OCI-LY7 (cell line): ENCODE measurements around the gene MCEE. TPM values are rescaled to one million over a fixed set of nuclear protein-coding genes. Genes with fewer than 3 reads are reported as not detected.

Experiments used
- BruUV-seq: library from RNA; stranded (reverse); fragments of 400-500 nt; replicated peaks from 2 replicates; lab custom pipeline; 2021; lab: Mats Ljungman, UMichigan
- CTCF ChIA-PET: fragments of 300-600 bp; sonication (Branson Sonifier 250); formaldehyde crosslinking; loops from one replicate; lab custom pipeline; 2022; ENCODE audit warnings: antibody characterized with exemption; ENCODE audit not compliant: unreplicated experiment; lab: Charles Lee
- POLR2A ChIA-PET: fragments of 300-600 bp; sonication (Branson Sonifier 250); formaldehyde crosslinking; loops from one replicate; lab custom pipeline; 2022; ENCODE audit warnings: antibody characterized with exemption; lab: Charles Lee
- DNase-seq: peaks from one replicate; pipeline ENCODE4 v3.0.0-alpha.2; 2015; ENCODE audit warnings: low spot score
- H2AFZ ChIP-seq: fragments of 200-600 bp; sonication (generic), shearing (Covaris generic); 2 replicates; pipeline ENCODE4 v1.6.1; 2014; ENCODE audit warnings: mild to moderate bottlenecking, antibody characterized with exemption, low read length, moderate library complexity
- H3K27ac ChIP-seq: fragments of 200-600 bp; sonication (generic); 2 replicates; pipeline ENCODE4 v1.5.1; 2014; ENCODE audit warnings: mixed run types, low read depth, mild to moderate bottlenecking, moderate library complexity, low read length, inconsistent platforms; ENCODE audit not compliant: poor library complexity, severe bottlenecking
- H3K36me3 ChIP-seq: fragments of 200-600 bp; sonication (generic); 2 replicates; pipeline ENCODE4 v1.6.1; 2014; ENCODE audit warnings: mild to moderate bottlenecking, antibody characterized with exemption, low read length, moderate library complexity, mixed read lengths; ENCODE audit not compliant: insufficient read depth
- H3K4me1 ChIP-seq: fragments of 200-600 bp; sonication (generic); 2 replicates; pipeline ENCODE4 v1.5.1; 2014; ENCODE audit warnings: mild to moderate bottlenecking, low read length; ENCODE audit not compliant: insufficient read depth, poor library complexity, severe bottlenecking
- H3K4me2 ChIP-seq: fragments of 200-600 bp; sonication (generic); 2 replicates; pipeline ENCODE4 v1.6.1; 2014; ENCODE audit warnings: mild to moderate bottlenecking, low read length
- H3K4me3 ChIP-seq: fragments of 200-600 bp; sonication (generic); 2 replicates; pipeline ENCODE4 v1.5.1; 2014; ENCODE audit warnings: mild to moderate bottlenecking, low read depth, low read length; ENCODE audit not compliant: poor library complexity, severe bottlenecking
- H3K79me2 ChIP-seq: fragments of 200-600 bp; sonication (generic); 2 replicates; pipeline ENCODE4 v1.6.1; 2016; ENCODE audit warnings: low read depth, mild to moderate bottlenecking, low read length, moderate library complexity, mixed read lengths; ENCODE audit not compliant: insufficient read depth
- H3K9me2 ChIP-seq: fragments of 200-600 bp; sonication (generic); 2 replicates; pipeline ENCODE4 v1.6.1; 2016; ENCODE audit warnings: mild to moderate bottlenecking, low read length, mixed read lengths; ENCODE audit not compliant: insufficient read depth
- H3K9me3 ChIP-seq: fragments of 200-600 bp; sonication (generic); 2 replicates; pipeline ENCODE4 v1.6.1; 2014; ENCODE audit warnings: mild to moderate bottlenecking, mixed run types, low read length, mixed read lengths
- H4K20me1 ChIP-seq: fragments of 200-600 bp; sonication (generic); 2 replicates; pipeline ENCODE4 v1.6.1; 2014; ENCODE audit warnings: mild to moderate bottlenecking, antibody characterized with exemption, low read length, moderate library complexity, mixed read lengths; ENCODE audit not compliant: insufficient read depth
- EZH2phosphoT487 ChIP-seq: fragments of 200-600 bp; sonication (generic); IDR thresholded peaks from 2 replicates; pipeline ENCODE4 v1.6.1; 2018; ENCODE audit warnings: low read depth, borderline replicate concordance, mild to moderate bottlenecking, mixed run types, antibody characterized with exemption, low read length, moderate library complexity, mixed read lengths
- intact Hi-C: fragments of 100-400 bp; cut with micrococcal nuclease; formaldehyde crosslinking; loops from one replicate; pipeline ENCODE4 v1.10.0; 2022; ENCODE audit not compliant: unreplicated experiment
- total RNA-seq, 2 experiments: library from RNA; depleted of rRNA in 1 of 2; stranded (reverse); fragments of >200 nt in 1 of 2; shearing (Covaris generic) in 1 of 2; gene quantifications; 2 replicates each; pipeline ENCODE4 v1.2.3, GENCODE V29; 2014 to 2022
- TF ChIP-seq, protein P1 (sequence below): fragments of 200-600 bp; sonication (generic); conservative IDR thresholded peaks from 2 replicates; pipeline ENCODE4 v1.5.1; 2014; ENCODE audit warnings: mild to moderate bottlenecking, antibody characterized with exemption, low read length, moderate library complexity, mixed read lengths

The MCEE gene
- total RNA-seq, 2 experiments from 2014 or later, result 26.4 to 30.8 TPM

DNA sequence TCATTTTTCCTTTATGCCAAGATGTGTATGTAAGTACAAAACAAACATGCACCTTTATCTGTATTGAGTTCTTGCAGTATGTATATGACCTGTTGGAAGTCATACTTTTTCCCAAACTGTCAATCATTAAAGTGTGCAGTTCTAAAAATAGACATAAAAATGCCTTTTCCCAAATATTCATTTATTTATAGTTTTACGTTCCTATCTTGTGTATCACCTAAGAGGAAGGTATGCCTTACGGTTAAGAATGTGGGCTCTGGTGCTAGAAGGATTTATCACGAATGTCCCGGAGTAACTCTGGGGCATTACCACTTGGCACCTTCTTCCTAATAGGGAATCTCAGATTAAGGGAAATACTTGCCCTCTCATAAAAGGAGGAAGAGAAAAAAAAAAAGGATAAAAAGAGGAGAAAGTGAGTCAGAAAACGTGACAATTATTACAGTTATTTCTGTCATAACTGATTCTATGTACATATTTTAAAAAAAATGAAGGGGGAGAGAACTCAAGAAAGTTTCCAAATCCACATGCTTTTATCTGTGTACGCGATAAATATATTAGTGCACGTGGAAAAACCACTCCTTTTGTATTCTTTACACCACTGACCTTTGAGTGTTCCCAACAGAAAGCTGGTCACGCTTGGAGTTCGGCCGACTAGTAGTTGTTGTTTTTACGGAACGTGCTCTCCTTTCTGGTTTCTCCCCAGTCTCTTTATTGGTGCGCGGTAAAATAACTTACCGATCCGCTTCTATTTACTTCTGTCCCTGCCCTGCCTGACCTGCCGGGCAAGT lies 721 bp downstream of the MCEE start:
- DNase-seq, result peak; percentile 5
- Histone ChIP-seq H3K4me2 (peak overlapping the region; percentile 85), H4K20me1 (peaks cover 3% of the 10 kb centered on the region; the same call in 1 of the 2 replicates), H3K27ac (peak overlapping the region; percentile 80), H2AFZ (peak overlapping the region; percentile 68; the same call in 1 of the 2 replicates), H3K9me2 (no peaks in the 10 kb centered on the region), H3K9me3 (no peaks in the 10 kb centered on the region), H3K4me1 (peaks cover 37% of the 10 kb centered on the region), H3K36me3 (peaks cover 45% of the 10 kb centered on the region), H3K79me2 (peaks cover 83% of the 10 kb centered on the region), H3K4me3 (peak overlapping the region; percentile 95)
- BruUV-seq, result TSS peak; percentile 78
- POLR2A ChIA-PET, result interaction anchor here (0.6 to 2.3 kb wide), 5 partner anchors 15 to 118 kb away, joined by 3 to 11 read pairs (median 9); partner anchors contain the start of gene NAGK
- TF ChIP-seq EZH2phosphoT487, result no peak
- TF ChIP-seq, protein P1, sequence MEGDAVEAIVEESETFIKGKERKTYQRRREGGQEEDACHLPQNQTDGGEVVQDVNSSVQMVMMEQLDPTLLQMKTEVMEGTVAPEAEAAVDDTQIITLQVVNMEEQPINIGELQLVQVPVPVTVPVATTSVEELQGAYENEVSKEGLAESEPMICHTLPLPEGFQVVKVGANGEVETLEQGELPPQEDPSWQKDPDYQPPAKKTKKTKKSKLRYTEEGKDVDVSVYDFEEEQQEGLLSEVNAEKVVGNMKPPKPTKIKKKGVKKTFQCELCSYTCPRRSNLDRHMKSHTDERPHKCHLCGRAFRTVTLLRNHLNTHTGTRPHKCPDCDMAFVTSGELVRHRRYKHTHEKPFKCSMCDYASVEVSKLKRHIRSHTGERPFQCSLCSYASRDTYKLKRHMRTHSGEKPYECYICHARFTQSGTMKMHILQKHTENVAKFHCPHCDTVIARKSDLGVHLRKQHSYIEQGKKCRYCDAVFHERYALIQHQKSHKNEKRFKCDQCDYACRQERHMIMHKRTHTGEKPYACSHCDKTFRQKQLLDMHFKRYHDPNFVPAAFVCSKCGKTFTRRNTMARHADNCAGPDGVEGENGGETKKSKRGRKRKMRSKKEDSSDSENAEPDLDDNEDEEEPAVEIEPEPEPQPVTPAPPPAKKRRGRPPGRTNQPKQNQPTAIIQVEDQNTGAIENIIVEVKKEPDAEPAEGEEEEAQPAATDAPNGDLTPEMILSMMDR, result no peak
- intact Hi-C loops, result no loop called here
- CTCF ChIA-PET, result no interaction called here

DNA sequence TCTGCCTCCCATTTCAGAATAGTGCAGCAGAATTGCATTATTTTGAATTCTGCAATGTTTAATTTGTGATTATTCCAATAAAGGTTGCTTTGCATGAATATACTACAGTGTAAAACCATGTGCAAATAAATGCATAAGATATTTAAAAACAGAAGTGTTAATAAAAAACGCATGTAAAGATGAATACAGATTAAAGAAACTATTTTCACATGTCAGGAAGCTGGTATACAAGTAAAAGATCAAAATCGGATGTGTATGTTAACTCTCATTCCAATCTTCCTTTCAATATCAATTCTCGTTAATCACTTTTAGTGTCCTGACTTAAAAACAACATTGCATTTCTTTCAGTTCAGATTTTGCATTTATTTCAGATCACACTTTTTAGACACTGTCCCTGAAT lies 3.1 kb downstream of the MCEE start:
- POLR2A ChIA-PET, result interaction anchor here (0.6 to 1.8 kb wide), 3 partner anchors 9 to 872 kb away, joined by 3 to 8 read pairs (median 4); no protein-coding TSS in a partner anchor
- TF ChIP-seq EZH2phosphoT487, result no peak
- TF ChIP-seq, protein P1, result no peak
- H3K79me2 ChIP-seq, result peaks cover 59% of the 10 kb centered on the region

More for the DNA sequence above, 3.1 kb downstream of the MCEE start:
- Histone ChIP-seq H3K4me1 (peaks cover 25% of the 10 kb centered on the region), H3K27ac (no peak overlapping the region), H3K4me3 (no peak overlapping the region), H4K20me1 (peaks cover 3% of the 10 kb centered on the region; the same call in 1 of the 2 replicates), H2AFZ (no peak overlapping the region), H3K4me2 (peak overlapping the region; percentile 29), H3K9me2 (no peaks in the 10 kb centered on the region), H3K36me3 (peaks cover 46% of the 10 kb centered on the region), H3K9me3 (no peaks in the 10 kb centered on the region)
- intact Hi-C loops, result loop anchor here (1.0 kb wide), 1 partner anchor 45 kb away; no protein-coding TSS in a partner anchor
- CTCF ChIA-PET, result interaction anchor here (0.5 kb wide), 1 partner anchor 126 kb away, joined by 3 read pairs; no protein-coding TSS in a partner anchor
- no TSS peak for BruUV-seq
- no peak for DNase-seq
